H1 (cell line): ENCODE measurements around the gene PURB. TPM values are rescaled to one million over a fixed set of nuclear protein-coding genes. Genes with fewer than 3 reads are reported as not detected.

Source experiments
- CTCF ChIA-PET: fragments of 300-600 bp; sonication (Branson Sonifier 250); formaldehyde crosslinking; loops from one replicate; lab custom pipeline; 2021; ENCODE audit not compliant: partially characterized antibody; lab: Charles Lee
- POLR2A ChIA-PET: fragments of 300-600 bp; sonication (Branson Sonifier 250); formaldehyde crosslinking; loops from one replicate; lab custom pipeline; 2021; ENCODE audit warnings: inconsistent platforms; ENCODE audit not compliant: partially characterized antibody; lab: Charles Lee
- DNase-seq, 2 experiments: peaks; one replicate each; pipeline versions ENCODE4 v3.0.0 to v3.0.0-alpha.2; 2010 to 2022; ENCODE audit warnings: low spot score in 2 of 2, low read depth in 1 of 2, mixed read lengths in 1 of 2
- FAIRE-seq: peaks from 2 replicates; lab custom pipeline; 2011; peaks lifted over from hg19 to GRCh38; lab: Jason Lieb, UNC
- H2AFZ ChIP-seq: 2 replicates; pipeline ENCODE4 v1.8.1; 2012; ENCODE audit warnings: low read length, inconsistent platforms
- H2AK5ac ChIP-seq: 2 replicates; pipeline ENCODE4 v1.6.1; 2013; ENCODE audit warnings: low read depth, low read length
- H2BK120ac ChIP-seq: replicated peaks from 2 replicates; pipeline ENCODE3; 2013; ENCODE audit warnings: low read depth, low read length, inconsistent platforms
- H2BK12ac ChIP-seq: 2 replicates; pipeline ENCODE4 v1.6.1; 2013; ENCODE audit warnings: low read depth, low read length
- H2BK15ac ChIP-seq: 2 replicates; pipeline ENCODE4 v1.6.1; 2013; ENCODE audit warnings: low read length
- H2BK20ac ChIP-seq: 2 replicates; pipeline ENCODE4 v1.6.1; 2013; ENCODE audit warnings: low read length
- H2BK5ac ChIP-seq: 2 replicates; pipeline ENCODE4 v1.6.1; 2013; ENCODE audit warnings: low read depth, low read length
- H3K14ac ChIP-seq: 2 replicates; pipeline ENCODE4 v1.6.1; 2013; ENCODE audit warnings: inconsistent platforms; ENCODE audit not compliant: insufficient read length
- H3K18ac ChIP-seq: 2 replicates; pipeline ENCODE4 v1.6.1; 2013; ENCODE audit warnings: low read length; ENCODE audit errors: extremely low read depth
- H3K23ac ChIP-seq: 2 replicates; pipeline ENCODE4 v1.6.1; 2013; ENCODE audit warnings: inconsistent platforms; ENCODE audit not compliant: insufficient read length
- H3K23me2 ChIP-seq: 2 replicates; pipeline ENCODE4 v1.6.1; 2013; ENCODE audit warnings: low read depth, low read length
- H3K27ac ChIP-seq: 2 replicates; pipeline ENCODE4 v1.6.1; 2011; ENCODE audit warnings: low read depth, low read length, inconsistent platforms
- H3K27me3 ChIP-seq, 4 experiments: replicated peaks in 1 of 4; 1 replicate in 1 of 4; 2 replicates in 3 of 4; pipeline versions ENCODE4 v1.6.1 to v1.8.1; 2011 to 2013; ENCODE audit warnings: low read length in 3 of 4, mild to moderate bottlenecking in 3 of 4, inconsistent platforms in 2 of 4, mixed read lengths in 2 of 4, moderate library complexity in 1 of 4; ENCODE audit not compliant: control insufficient read depth in 3 of 4, insufficient read depth in 3 of 4; ENCODE audit errors: extremely low read depth in 1 of 4
- H3K36me3 ChIP-seq, 4 experiments: 2 replicates each; pipeline versions ENCODE4 v1.6.1 to v1.8.1; 2011 to 2013; ENCODE audit warnings: mild to moderate bottlenecking in 4 of 4, low read length in 3 of 4, moderate library complexity in 2 of 4, control low read depth in 1 of 4, inconsistent platforms in 1 of 4; ENCODE audit not compliant: insufficient read depth in 4 of 4, control insufficient read depth in 2 of 4
- H3K4ac ChIP-seq: replicated peaks from 2 replicates; pipeline ENCODE3; 2013; ENCODE audit warnings: low read length, low read depth, mixed read lengths, inconsistent platforms; ENCODE audit not compliant: insufficient read length
- H3K4me1 ChIP-seq, 4 experiments: replicated peaks in 1 of 4; 1 replicate in 1 of 4; 2 replicates in 3 of 4; pipeline versions ENCODE4 v1.6.1 to v1.8.1; 2011 to 2013; ENCODE audit warnings: low read length in 3 of 4, inconsistent platforms in 2 of 4, mixed read lengths in 1 of 4; ENCODE audit not compliant: insufficient read depth in 4 of 4, control insufficient read depth in 3 of 4
- H3K4me2 ChIP-seq, 2 experiments: 2 replicates each; pipeline versions ENCODE4 v1.6.1 to v1.8.1; 2011 to 2013; ENCODE audit warnings: low read depth in 2 of 2, low read length in 2 of 2, control low read depth in 1 of 2, inconsistent platforms in 1 of 2, mild to moderate bottlenecking in 1 of 2; ENCODE audit not compliant: insufficient read depth in 1 of 2
- H3K4me3 ChIP-seq, 4 experiments: fragments of 200-600, 300-600 bp in 1 of 4; sonication (generic), shearing (Covaris generic), sonication (Bioruptor Twin) in 1 of 4; 2 replicates each; pipeline versions ENCODE4 v1.5.1 to v1.8.1; 2011 to 2016; ENCODE audit warnings: low read length in 4 of 4, low read depth in 3 of 4, control low read depth in 2 of 4, inconsistent platforms in 2 of 4, mild to moderate bottlenecking in 2 of 4, mixed read lengths in 1 of 4, moderate library complexity in 1 of 4; ENCODE audit not compliant: insufficient read depth in 2 of 4; ENCODE audit errors: extremely low read depth in 1 of 4
- H3K56ac ChIP-seq: replicated peaks from 2 replicates; pipeline ENCODE3; 2013; ENCODE audit warnings: low read depth, mild to moderate bottlenecking, mixed read lengths, low read length, inconsistent platforms; ENCODE audit not compliant: insufficient read length
- H3K79me1 ChIP-seq: 2 replicates; pipeline ENCODE4 v1.6.1; 2013; ENCODE audit warnings: low read depth, low read length, control low read depth
- H3K79me2 ChIP-seq, 2 experiments: 2 replicates each; pipeline versions ENCODE4 v1.6.1 to v1.8.1; 2012 to 2013; ENCODE audit warnings: low read length in 2 of 2, mild to moderate bottlenecking in 2 of 2, inconsistent platforms in 1 of 2; ENCODE audit not compliant: insufficient read depth in 2 of 2, control insufficient read depth in 1 of 2
- H3K9ac ChIP-seq, 4 experiments: replicated peaks in 1 of 4; 1 replicate in 1 of 4; 2 replicates in 3 of 4; pipeline versions ENCODE4 v1.6.1 to v1.8.1; 2011 to 2013; ENCODE audit warnings: low read depth in 3 of 4, low read length in 3 of 4, control low read depth in 2 of 4, mild to moderate bottlenecking in 2 of 4, moderate library complexity in 2 of 4, inconsistent platforms in 1 of 4; ENCODE audit errors: extremely low read depth in 1 of 4
- H3K9me3 ChIP-seq, 2 experiments: 2 replicates each; pipeline versions ENCODE4 v1.6.1 to v1.8.1; 2012 to 2013; ENCODE audit warnings: mild to moderate bottlenecking in 2 of 2, moderate library complexity in 2 of 2, control low read depth in 1 of 2, inconsistent platforms in 1 of 2, low read depth in 1 of 2, low read length in 1 of 2, mixed read lengths in 1 of 2; ENCODE audit not compliant: insufficient read depth in 2 of 2
- H4K20me1 ChIP-seq, 2 experiments: replicated peaks in 1 of 2; 2 replicates each; pipeline versions ENCODE3 to v1.8.1; 2011 to 2013; ENCODE audit warnings: inconsistent platforms in 2 of 2, low read length in 2 of 2, mild to moderate bottlenecking in 1 of 2; ENCODE audit not compliant: insufficient read depth in 2 of 2, control insufficient read depth in 1 of 2
- H4K5ac ChIP-seq: 2 replicates; pipeline ENCODE4 v1.6.1; 2013; ENCODE audit warnings: low read length, low read depth, mixed read lengths, inconsistent platforms; ENCODE audit not compliant: insufficient read length
- H4K8ac ChIP-seq: 2 replicates; pipeline ENCODE4 v1.8.0; 2013; ENCODE audit warnings: mild to moderate bottlenecking, moderate library complexity, low read length, inconsistent platforms; ENCODE audit not compliant: insufficient read depth; ENCODE audit errors: extremely low read depth
- H4K91ac ChIP-seq: replicated peaks from 2 replicates; pipeline ENCODE3; 2013; ENCODE audit warnings: low read length, mixed read lengths, inconsistent platforms; ENCODE audit not compliant: insufficient read length
- CEBPB ChIP-seq: IDR thresholded peaks from 2 replicates; pipeline ENCODE4 v1.6.1; 2012; ENCODE audit warnings: low read depth, low read length
- EZH2 ChIP-seq: fragments of 200-600 bp; sonication (generic); IDR thresholded peaks from 2 replicates; pipeline ENCODE4 v1.7.1; 2012; ENCODE audit warnings: low read depth, mild to moderate bottlenecking, moderate library complexity, low read length, inconsistent platforms; ENCODE audit not compliant: severe bottlenecking
- JUN ChIP-seq: IDR thresholded peaks from 2 replicates; pipeline ENCODE4 v1.6.1; 2011; ENCODE audit warnings: low read depth, mild to moderate bottlenecking, improper control_type of control experiment, low read length
- RAD21 ChIP-seq, 2 experiments: IDR thresholded peaks in 1 of 2; conservative IDR thresholded peaks in 1 of 2; 2 replicates each; pipeline ENCODE4 v1.6.1; 2011; ENCODE audit warnings: low read depth in 2 of 2, low read length in 2 of 2, improper control_type of control experiment in 1 of 2, inconsistent platforms in 1 of 2, mild to moderate bottlenecking in 1 of 2, moderate library complexity in 1 of 2
- WGBS, 2 experiments: shearing (Covaris generic) in 1 of 2; methylation state at CpG; one replicate each; pipeline versions ENCODE4 v1.1.6 to v1.1.7; 2013 to 2015; ENCODE audit warnings: low lambda C conversion rate in 2 of 2, mixed read lengths in 2 of 2, inconsistent platforms in 1 of 2, low coverage in 1 of 2, missing lambda C conversion rate in 1 of 2; ENCODE audit not compliant: insufficient replicate concordance in 2 of 2, insufficient coverage in 1 of 2, insufficient read length in 1 of 2; ENCODE audit errors: extremely low coverage in 1 of 2, missing lambda C conversion rate in 1 of 2; 5-methylcytosine and 5-hydroxymethylcytosine counted together
- polyA plus RNA-seq, 7 experiments: library from polyadenylated mRNA; depleted of rRNA in 3 of 7; stranded (reverse) in 5 of 7; unstranded in 2 of 7; fragments of >200 nt in 5 of 7; fragments of 200-250 nt in 2 of 7; gene quantifications; 1 replicate in 5 of 7; 2 replicates in 1 of 7; 4 replicates in 1 of 7; pipeline versions ENCODE4 v1.2.1 to v1.2.3, GENCODE V29; 2011 to 2013; ENCODE audit warnings: missing spikeins in 2 of 7, mixed read lengths in 2 of 7
- total RNA-seq: library from RNA; stranded (reverse); fragmentation: NEBNext Ultra II Directional; extraction: Animal tissue kit (Norgen Biotek cat#: 25700); gene quantifications from 2 replicates; pipeline ENCODE4 v1.2.1, GENCODE V29; 2021

PURB gene
- total and polyA plus RNA-seq, 2 of the 8 experiments (the other 6 are each of a cell fraction or from before 2014, with no cell fraction given) = 3.3 to 22.7 TPM

DNA sequence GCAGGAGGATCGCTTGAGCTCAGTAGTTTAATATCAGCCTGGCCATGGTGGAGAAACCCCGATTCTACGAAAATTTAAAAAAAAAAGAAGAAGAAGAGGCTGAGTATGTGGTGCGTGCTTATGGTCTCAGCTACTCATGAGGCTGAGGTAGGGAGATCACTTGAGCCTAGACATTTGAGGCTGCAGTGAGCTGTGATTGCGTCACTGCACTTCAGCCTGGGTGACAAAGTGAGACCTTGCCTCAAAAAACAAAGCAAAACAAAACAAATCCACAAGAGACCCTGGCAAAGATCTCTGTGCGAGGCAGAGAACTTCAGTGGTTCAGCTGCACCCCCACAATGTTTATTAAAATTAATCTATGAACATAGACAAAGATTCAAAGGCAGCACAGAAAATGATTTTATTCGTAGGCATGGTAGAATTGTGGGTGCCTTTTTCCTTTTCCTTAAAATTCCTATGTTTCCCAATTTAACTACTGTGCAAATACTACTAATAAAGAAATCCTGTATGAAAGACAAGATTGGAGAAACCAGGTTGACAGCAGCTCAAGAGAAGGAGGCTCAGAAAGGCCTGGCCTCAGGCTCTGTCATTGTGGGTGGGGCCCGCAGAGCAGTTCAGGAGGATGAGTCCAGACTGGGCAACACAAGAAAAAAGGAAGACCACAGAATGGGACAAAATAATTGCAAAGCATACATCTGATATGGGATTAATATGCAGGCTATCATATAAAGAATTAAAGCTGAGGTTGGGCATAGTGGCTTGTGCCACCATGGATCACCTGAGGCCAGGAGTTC, 24.5 kb upstream of the PURB start:
- no peak overlapping the region for H3K14ac ChIP-seq
- no peak overlapping the region for H4K8ac ChIP-seq
- H3K9ac ChIP-seq = no peak overlapping the region
- no peak overlapping the region for H2AK5ac ChIP-seq
- no peaks in the 10 kb centered on the region; a peak in 1 of 7 replicates for H3K4me1 ChIP-seq
- H3K4ac ChIP-seq = no peak overlapping the region
- H3K36me3 ChIP-seq = no peaks in the 10 kb centered on the region
- H3K79me1 ChIP-seq = no peaks in the 10 kb centered on the region
- H3K27me3 ChIP-seq = no peaks in the 10 kb centered on the region
- no peak overlapping the region for H2BK15ac ChIP-seq
- H2BK5ac ChIP-seq = no peak overlapping the region
- H3K4me3 ChIP-seq = no peak overlapping the region
- no peak overlapping the region for H4K91ac ChIP-seq
- no peak overlapping the region for H2BK12ac ChIP-seq
- no peak overlapping the region for H3K23ac ChIP-seq
- no peak overlapping the region for H2BK120ac ChIP-seq
- no peaks in the 10 kb centered on the region for H3K9me3 ChIP-seq
- TF ChIP-seq CEBPB = peak; percentile 50; the same call in 1 of the 2 replicates
- no peak for TF ChIP-seq RAD21 (IDR thresholded peaks at IDR 0.05 in 1 of 2, conservative IDR thresholded peaks at IDR 0.05 in 1 of 2; ENCODE audit: low read depth in 2 of 2, low read length in 2 of 2)
- TF ChIP-seq EZH2 = no peak
- no peak for TF ChIP-seq JUN
- no peak overlapping the region for H3K56ac ChIP-seq
- FAIRE-seq = no peak
- H2BK20ac ChIP-seq = no peak overlapping the region
- ChIA-PET POLR2A (interaction anchor here (0.6 to 1.9 kb wide), 3 partner anchors 16 to 684 kb away, joined by 3 to 5 read pairs (median 3); partner anchors contain the start of gene H2AZ2), CTCF (interaction anchor here (0.6 to 1.8 kb wide), 4 partner anchors 10 to 111 kb away, joined by 3 to 5 read pairs (median 4); no protein-coding TSS in a partner anchor)
- no peaks in the 10 kb centered on the region for H3K23me2 ChIP-seq
- 85% methylated on average over 8 of the region's 8 CpGs; no CpG with 5 or more reads in 1 of the 2 experiments for WGBS, 2 experiments
- no peak overlapping the region for H3K27ac ChIP-seq
- no peak overlapping the region for H3K4me2 ChIP-seq
- H2AFZ ChIP-seq = no peak overlapping the region
- DNase-seq = no peak
- H3K79me2 ChIP-seq = no peaks in the 10 kb centered on the region
- no peaks in the 10 kb centered on the region for H4K20me1 ChIP-seq
- no peak overlapping the region for H3K18ac ChIP-seq
- no peak overlapping the region for H4K5ac ChIP-seq
